GM12875 (cell line): ENCODE results near the gene BRINP2.

ENCODE experiments used
- H3K4me3 ChIP-seq: one replicate; pipeline ENCODE4 v1.5.1; 2011; ENCODE audit warnings: low read depth, low read length, control low read depth
- TF ChIP-seq, protein P1 (sequence below): IDR thresholded peaks from 2 replicates; pipeline ENCODE4 v1.5.1; 2011; ENCODE audit warnings: low read depth, mild to moderate bottlenecking, control low read depth, inconsistent platforms, low read length, moderate library complexity, borderline replicate concordance; ENCODE audit not compliant: insufficient read depth

BRINP2 gene

DNA sequence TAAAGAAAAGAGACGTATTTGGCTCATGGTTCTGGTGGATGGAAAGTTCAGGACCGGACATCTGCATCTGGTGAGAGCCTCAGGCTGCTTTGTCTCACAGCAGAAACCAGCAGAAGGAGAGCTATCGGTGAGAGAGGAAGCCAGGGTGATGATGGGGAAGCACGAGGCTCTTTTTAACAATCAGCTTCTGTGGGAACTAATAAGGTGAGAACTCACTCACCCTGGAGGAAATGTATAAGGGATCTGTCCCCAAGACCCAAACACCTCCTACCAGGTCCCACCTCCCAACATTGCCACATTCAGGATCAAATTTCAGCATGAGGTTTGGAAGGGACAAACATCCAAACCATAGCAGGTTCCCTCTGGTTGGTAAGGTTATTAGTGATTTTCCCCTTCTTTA, 39.0 kb upstream of the BRINP2 start:
- TF ChIP-seq, protein P1, sequence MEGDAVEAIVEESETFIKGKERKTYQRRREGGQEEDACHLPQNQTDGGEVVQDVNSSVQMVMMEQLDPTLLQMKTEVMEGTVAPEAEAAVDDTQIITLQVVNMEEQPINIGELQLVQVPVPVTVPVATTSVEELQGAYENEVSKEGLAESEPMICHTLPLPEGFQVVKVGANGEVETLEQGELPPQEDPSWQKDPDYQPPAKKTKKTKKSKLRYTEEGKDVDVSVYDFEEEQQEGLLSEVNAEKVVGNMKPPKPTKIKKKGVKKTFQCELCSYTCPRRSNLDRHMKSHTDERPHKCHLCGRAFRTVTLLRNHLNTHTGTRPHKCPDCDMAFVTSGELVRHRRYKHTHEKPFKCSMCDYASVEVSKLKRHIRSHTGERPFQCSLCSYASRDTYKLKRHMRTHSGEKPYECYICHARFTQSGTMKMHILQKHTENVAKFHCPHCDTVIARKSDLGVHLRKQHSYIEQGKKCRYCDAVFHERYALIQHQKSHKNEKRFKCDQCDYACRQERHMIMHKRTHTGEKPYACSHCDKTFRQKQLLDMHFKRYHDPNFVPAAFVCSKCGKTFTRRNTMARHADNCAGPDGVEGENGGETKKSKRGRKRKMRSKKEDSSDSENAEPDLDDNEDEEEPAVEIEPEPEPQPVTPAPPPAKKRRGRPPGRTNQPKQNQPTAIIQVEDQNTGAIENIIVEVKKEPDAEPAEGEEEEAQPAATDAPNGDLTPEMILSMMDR = no peak
- no peak overlapping the region for H3K4me3 ChIP-seq

DNA sequence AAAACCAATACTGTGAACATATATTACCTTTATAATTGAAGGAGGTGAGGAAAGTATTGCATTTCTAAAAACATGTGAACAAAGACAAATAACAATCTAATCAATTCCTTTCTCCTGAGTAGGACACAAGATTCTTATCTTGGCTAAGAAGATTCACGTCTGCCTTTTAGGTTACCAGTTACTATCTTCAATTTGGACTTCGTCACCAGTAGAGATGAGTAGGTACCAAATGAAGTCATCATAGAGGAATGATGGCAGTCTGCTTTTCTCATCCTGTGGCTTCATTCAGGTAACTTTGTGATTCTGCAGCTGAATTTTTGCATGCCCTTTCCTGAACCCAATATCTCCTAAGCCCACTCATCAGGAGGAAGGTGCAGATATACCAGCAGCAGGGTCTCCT, 38.6 kb upstream of the BRINP2 start:
- TF ChIP-seq, protein P1 = no peak

DNA sequence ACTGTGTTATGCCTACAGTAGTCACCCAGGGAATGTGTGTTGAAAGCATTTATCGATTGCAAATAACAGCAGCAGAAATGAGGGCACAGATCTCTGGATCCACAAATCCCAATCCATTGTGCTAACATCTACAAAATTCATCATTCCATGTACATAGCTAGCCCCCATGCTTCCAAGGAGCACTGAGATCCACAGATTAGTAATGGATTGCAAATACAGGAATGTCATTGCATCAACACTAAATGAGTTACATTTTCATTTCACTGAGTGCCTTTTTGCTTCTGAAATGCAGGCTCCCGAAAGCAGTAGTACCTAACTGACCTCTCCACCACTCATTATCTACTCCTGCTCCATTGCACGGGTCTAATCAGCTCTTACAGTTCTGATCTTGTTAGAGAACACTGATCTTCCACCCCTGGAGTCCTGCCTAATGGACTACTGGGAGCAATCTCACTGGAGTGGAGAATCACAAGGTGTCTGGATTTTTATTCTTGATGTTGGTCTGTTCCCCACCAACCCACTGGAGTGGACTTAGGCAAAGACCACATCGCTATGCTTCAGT, 36.7 kb upstream of the BRINP2 start:
- H3K4me3 ChIP-seq = no peak overlapping the region
- TF ChIP-seq, protein P1 = no peak

More for the DNA sequence above, 38.6 kb upstream of the BRINP2 start:
- H3K4me3 ChIP-seq = no peak overlapping the region

DNA sequence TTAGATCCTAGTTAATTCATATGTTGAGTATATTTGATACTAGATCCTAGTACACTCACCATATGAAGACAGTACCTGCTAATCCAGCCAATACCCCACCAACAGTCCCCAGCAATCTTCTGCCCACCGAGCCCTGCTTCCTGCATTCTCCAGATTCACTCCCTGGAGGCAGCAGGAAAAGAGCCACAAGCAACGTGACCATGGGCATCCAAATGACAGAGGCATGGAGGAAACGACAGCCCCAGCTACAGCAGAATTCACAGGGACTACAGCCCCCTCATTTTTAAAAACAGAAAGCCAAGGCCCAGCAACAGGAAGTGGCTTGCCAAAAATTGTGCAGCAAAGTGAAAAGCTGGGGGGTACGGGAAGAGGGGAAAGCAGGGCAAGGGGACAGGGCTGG, 35.5 kb upstream of the BRINP2 start:
- TF ChIP-seq, protein P1 = no peak
- no peak overlapping the region for H3K4me3 ChIP-seq

DNA sequence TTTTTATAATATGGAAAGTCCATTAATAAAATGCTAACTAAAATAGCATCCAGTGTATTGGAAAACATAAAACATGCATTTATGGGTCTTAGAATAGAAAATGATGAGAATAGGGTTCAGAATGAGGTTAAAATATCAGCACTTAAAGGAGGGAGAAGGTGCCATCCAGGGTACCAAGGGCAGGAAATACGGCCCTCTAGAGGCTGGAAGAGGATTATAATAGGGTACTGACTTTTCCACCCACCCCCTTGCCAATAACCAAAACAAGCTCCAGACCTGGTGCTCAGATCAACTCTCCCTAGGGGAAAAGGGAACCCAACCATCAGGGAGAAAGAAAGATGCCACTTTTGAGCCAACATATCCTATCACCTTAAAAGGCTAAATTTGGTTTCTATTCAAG, 32.9 kb upstream of the BRINP2 start:
- TF ChIP-seq, protein P1 = no peak
- no peak overlapping the region for H3K4me3 ChIP-seq

DNA sequence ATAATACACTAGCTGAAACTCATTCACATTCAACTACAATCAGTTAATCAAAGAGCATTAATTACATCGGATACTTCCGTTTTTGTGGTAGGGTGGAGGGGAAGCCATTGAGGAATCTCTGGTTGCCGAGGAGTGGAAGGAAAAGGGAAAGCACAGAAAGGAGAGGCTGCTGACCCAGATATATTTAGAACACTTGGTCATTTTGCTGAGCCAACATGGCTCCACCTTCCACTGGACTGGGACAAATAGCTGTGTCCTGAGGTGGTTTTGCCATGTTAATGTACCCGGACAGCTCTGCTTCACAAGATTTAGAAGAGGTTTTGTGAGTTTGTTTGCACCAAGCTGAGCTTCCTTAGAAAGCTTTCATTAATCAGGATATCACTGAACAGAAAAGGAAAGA, 32.4 kb upstream of the BRINP2 start:
- TF ChIP-seq, protein P1 = no peak
- no peak overlapping the region for H3K4me3 ChIP-seq

DNA sequence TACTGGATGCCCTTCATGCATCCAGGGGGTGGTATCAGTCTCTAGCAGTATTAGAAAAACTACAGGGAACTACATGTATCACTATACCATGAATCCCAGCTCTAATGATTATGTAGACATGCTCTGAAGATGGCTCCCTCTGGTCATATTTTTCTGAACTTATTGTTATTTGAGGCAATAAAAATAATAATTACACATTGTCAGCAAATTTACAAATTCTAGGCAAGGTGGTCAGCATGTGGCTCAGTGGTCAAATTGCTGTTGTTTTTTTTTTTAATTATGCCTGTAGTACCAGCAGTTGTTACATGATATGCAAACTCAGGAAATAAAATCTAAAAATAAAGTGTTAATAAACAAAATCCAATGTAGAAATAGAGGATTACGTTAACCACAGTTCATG, 28.7 kb upstream of the BRINP2 start:
- no peak overlapping the region for H3K4me3 ChIP-seq
- TF ChIP-seq, protein P1 = no peak
